Measurements from ENCODE around the gene NBPF3. TPM values are rescaled to one million over a fixed set of nuclear protein-coding genes. Genes with fewer than 3 reads are reported as not detected.
"Not testable (repeated sequence)": the region's sequence is repeated elsewhere in the genome, so short reads cannot be mapped to it uniquely, and the experiment has no call there.

Gene NBPF3
- total RNA-seq, 3 donors from 2014 or later (not counting 1 experiment from before 2014, with no cell fraction given) = 10.4 to 22.6 (median 13.1) TPM

- H3K9me3 Mint-ChIP-seq; intact Hi-C loops (cut with micrococcal nuclease); H3K9me3 ChIP-seq (ENCODE audit: control insufficient read depth, insufficient read depth, low read length); H3K27me3 Mint-ChIP-seq (ENCODE audit: low read depth in 2 of 2); H3K27me3 ChIP-seq (ENCODE audit: control insufficient read depth, insufficient read depth, low read length); H3K4me3 ChIP-seq (ENCODE audit: low read length); H3K36me3 ChIP-seq (ENCODE audit: control insufficient read depth, insufficient read depth, low read length); ATAC-seq; H3K27ac Mint-ChIP-seq; H3K36me3 Mint-ChIP-seq; DNase-seq; H3K27ac ChIP-seq (ENCODE audit: low read length); H3K4me1 ChIP-seq (ENCODE audit: control insufficient read depth, insufficient read depth, low read length); H3K4me3 Mint-ChIP-seq: not testable (repeated sequence)
- H3K4me1 Mint-ChIP-seq = peaks cover 12 to 26% of the 10 kb centered on the region in 2 donors
- 73% methylated on average over 4 of the region's 5 CpGs for WGBS (ENCODE audit: insufficient coverage)
These were observed 15.0 kb downstream of the NBPF3 start for GRCh38 chr1:21454904-21455303.

- Mint-ChIP-seq H3K4me3 (no peak overlapping the region), H3K4me1 (peaks cover 12 to 20% of the 10 kb centered on the region in 2 donors), H3K36me3 (no peaks in the 10 kb centered on the region), H3K9me3 (no peaks in the 10 kb centered on the region), H3K27ac (no peak overlapping the region), H3K27me3 (ENCODE audit: low read depth in 2 of 2) (no peaks in the 10 kb centered on the region)
- no peaks in the 10 kb centered on the region for H3K36me3 ChIP-seq (ENCODE audit: control insufficient read depth, insufficient read depth, low read length)
- H3K4me3 ChIP-seq (ENCODE audit: low read length) = no peak overlapping the region
- no peaks in the 10 kb centered on the region for H3K27me3 ChIP-seq (ENCODE audit: control insufficient read depth, insufficient read depth, low read length)
- H3K4me1 ChIP-seq (ENCODE audit: control insufficient read depth, insufficient read depth, low read length) = no peaks in the 10 kb centered on the region
- DNase-seq (no peak), ATAC-seq (no peak)
- H3K9me3 ChIP-seq (ENCODE audit: control insufficient read depth, insufficient read depth, low read length) = no peaks in the 10 kb centered on the region
- no peak for TF ChIP-seq CTCF (IDR thresholded peaks at IDR 0.05)
- H3K27ac ChIP-seq (ENCODE audit: low read length) = no peak overlapping the region
- intact Hi-C loops (cut with micrococcal nuclease) = no loop called here
- 100% methylated on average over 1 of the region's 1 CpG for WGBS (ENCODE audit: insufficient coverage)
These were observed 17.7 kb downstream of the NBPF3 start for GRCh38 chr1:21457654-21458053.

GRCh38 chr1:21465127-21465526 lies 25.2 kb downstream of the NBPF3 start:
- not testable (repeated sequence) for H3K27me3 ChIP-seq (ENCODE audit: control insufficient read depth, insufficient read depth, low read length); H3K27ac Mint-ChIP-seq; ATAC-seq; H3K27ac ChIP-seq (ENCODE audit: low read length); H3K36me3 ChIP-seq (ENCODE audit: control insufficient read depth, insufficient read depth, low read length); DNase-seq; H3K9me3 ChIP-seq (ENCODE audit: control insufficient read depth, insufficient read depth, low read length); H3K4me1 ChIP-seq (ENCODE audit: control insufficient read depth, insufficient read depth, low read length); H3K27me3 Mint-ChIP-seq (ENCODE audit: low read depth in 2 of 2); H3K9me3 Mint-ChIP-seq; H3K4me3 ChIP-seq (ENCODE audit: low read length); H3K4me3 Mint-ChIP-seq; H3K4me1 Mint-ChIP-seq; H3K36me3 Mint-ChIP-seq
- intact Hi-C loops (cut with micrococcal nuclease) = loop anchor here (5.0 kb wide), 1 partner anchor 233 kb away; no protein-coding TSS in a partner anchor

GRCh38 chr1:21467946-21468345 lies 28.0 kb downstream of the NBPF3 start:
- not testable (repeated sequence) for H3K36me3 ChIP-seq (ENCODE audit: control insufficient read depth, insufficient read depth, low read length); H3K27ac Mint-ChIP-seq; DNase-seq; H3K4me3 Mint-ChIP-seq; H3K4me1 ChIP-seq (ENCODE audit: control insufficient read depth, insufficient read depth, low read length); ATAC-seq; H3K4me3 ChIP-seq (ENCODE audit: low read length); H3K36me3 Mint-ChIP-seq; H3K9me3 ChIP-seq (ENCODE audit: control insufficient read depth, insufficient read depth, low read length); H3K9me3 Mint-ChIP-seq; H3K27ac ChIP-seq (ENCODE audit: low read length); H3K4me1 Mint-ChIP-seq; H3K27me3 Mint-ChIP-seq (ENCODE audit: low read depth in 2 of 2); H3K27me3 ChIP-seq (ENCODE audit: control insufficient read depth, insufficient read depth, low read length)
- intact Hi-C loops (cut with micrococcal nuclease) = loop anchor here (5.0 kb wide), 1 partner anchor 236 kb away; no protein-coding TSS in a partner anchor
- 95% methylated on average over 4 of the region's 4 CpGs for WGBS (ENCODE audit: insufficient coverage)

GRCh38 chr1:21468599-21468998 lies 28.7 kb downstream of the NBPF3 start:
- no peak overlapping the region for H3K4me3 Mint-ChIP-seq
- no peak overlapping the region for H3K4me3 ChIP-seq (ENCODE audit: low read length)
- H3K27ac ChIP-seq (ENCODE audit: low read length) = no peak overlapping the region
- no peaks in the 10 kb centered on the region for H3K4me1 Mint-ChIP-seq
- H3K27me3 Mint-ChIP-seq (ENCODE audit: low read depth in 2 of 2) = no peaks in the 10 kb centered on the region
- WGBS (ENCODE audit: insufficient coverage) = 24% methylated on average over 9 of the region's 10 CpGs
- no peak overlapping the region for H3K27ac Mint-ChIP-seq
- H3K27me3 ChIP-seq (ENCODE audit: control insufficient read depth, insufficient read depth, low read length) = no peaks in the 10 kb centered on the region
- intact Hi-C loops (cut with micrococcal nuclease) = loop anchor here (5.0 kb wide), 1 partner anchor 236 kb away; no protein-coding TSS in a partner anchor
- peak; percentile 17 for TF ChIP-seq CTCF (IDR thresholded peaks at IDR 0.05)
- peak in 1 of 2 donors; percentile 35 for DNase-seq
- H3K36me3 ChIP-seq (ENCODE audit: control insufficient read depth, insufficient read depth, low read length) = no peaks in the 10 kb centered on the region
- H3K4me1 ChIP-seq (ENCODE audit: control insufficient read depth, insufficient read depth, low read length) = no peaks in the 10 kb centered on the region
- no peaks in the 10 kb centered on the region for H3K9me3 Mint-ChIP-seq
- H3K36me3 Mint-ChIP-seq = no peaks in the 10 kb centered on the region
- ATAC-seq = no peak
- H3K9me3 ChIP-seq (ENCODE audit: control insufficient read depth, insufficient read depth, low read length) = no peaks in the 10 kb centered on the region

All from natural killer cell (primary cell).